Central memory CD4-positive, alpha-beta T cell (primary cell): ENCODE measurements around the gene SIRT4.

ENCODE experiments used
- DNase-seq: peaks from one replicate; pipeline ENCODE4 v3.0.0; 2022
- total RNA-seq, 3 experiments: gene quantifications; one replicate each; lab custom pipeline; 2026; lab: John Stamatoyannopoulos, UW

The SIRT4 gene
- 0.77 to 1.9 (median 0.78) reads per million in 3 experiments for total RNA-seq

GRCh38 chr12:120301962-120302815 is at the start of gene SIRT4:
Gene SIRT4 (plus strand): TSS chr12:120302321. CDS start chr12:120303562, 1,241 bp downstream.
- peak; percentile 87 for DNase-seq

GRCh38 chr12:120253313-120253712 is 48.8 kb upstream of the SIRT4 start:
- peak; percentile 84 for DNase-seq

GRCh38 chr12:120254809-120255208 is 47.3 kb upstream of the SIRT4 start:
- no peak for DNase-seq

- DNase-seq: no peak
These were observed 44.9 kb upstream of the SIRT4 start for GRCh38 chr12:120257041-120257821.

GRCh38 chr12:120258323-120258896 is 43.7 kb upstream of the SIRT4 start:
- DNase-seq: no peak

- DNase-seq: no peak
These were observed 42.5 kb upstream of the SIRT4 start for GRCh38 chr12:120259418-120260202.

- DNase-seq: no peak
These were observed 41.5 kb upstream of the SIRT4 start for GRCh38 chr12:120260607-120261006.

GRCh38 chr12:120261951-120262851 is 39.9 kb upstream of the SIRT4 start:
- no peak for DNase-seq

- no peak for DNase-seq
These were observed 39.0 kb upstream of the SIRT4 start for GRCh38 chr12:120262852-120263747.

GRCh38 chr12:120263748-120264085 is 38.4 kb upstream of the SIRT4 start:
- DNase-seq: no peak

- no peak for DNase-seq
These were observed 37.8 kb upstream of the SIRT4 start for GRCh38 chr12:120264086-120264903.

GRCh38 chr12:120264904-120265472 is 37.1 kb upstream of the SIRT4 start:
- DNase-seq: no peak

GRCh38 chr12:120265473-120266179 is 36.5 kb upstream of the SIRT4 start, which contains the start of gene PXN:
Gene PXN (minus strand): TSS chr12:120265730. CDS start chr12:120265629, 101 bp downstream.
- DNase-seq: peak; percentile 89

- DNase-seq: no peak
These were observed 35.8 kb upstream of the SIRT4 start for GRCh38 chr12:120266180-120266870.

GRCh38 chr12:120267736-120268135 is 34.4 kb upstream of the SIRT4 start:
- no peak for DNase-seq

- no peak for DNase-seq
These were observed 25.4 kb upstream of the SIRT4 start for GRCh38 chr12:120276734-120277133.
